Calu3 (cell line): ENCODE measurements around the gene RPUSD1. TPM values are rescaled to one million over a fixed set of nuclear protein-coding genes. Genes with fewer than 3 reads are reported as not detected.

Experiments used
- BruUV-seq: library from RNA; stranded (reverse); fragments of 400-500 nt; replicated peaks from 2 replicates; lab custom pipeline; 2021; lab: Mats Ljungman, UMichigan
- CTCF ChIA-PET: fragments of 300-600 bp; sonication (Branson Sonifier 250); formaldehyde crosslinking; loops from one replicate; lab custom pipeline; 2022; ENCODE audit warnings: antibody characterized with exemption; lab: Charles Lee
- DNase-seq: peaks from one replicate; pipeline ENCODE4 v3.0.0; 2022
- H3K27ac Mint-ChIP-seq: one replicate; pipeline ENCODE4 v1.8.0; 2022; ENCODE audit warnings: mixed read lengths; ENCODE audit not compliant: unreplicated experiment
- H3K27me3 Mint-ChIP-seq: one replicate; pipeline ENCODE4 v1.8.0; 2022; ENCODE audit warnings: mixed read lengths; ENCODE audit not compliant: unreplicated experiment
- H3K36me3 Mint-ChIP-seq: one replicate; pipeline ENCODE4 v1.8.0; 2022; ENCODE audit warnings: mild to moderate bottlenecking, moderate library complexity, mixed read lengths; ENCODE audit not compliant: insufficient read depth, unreplicated experiment
- H3K4me1 Mint-ChIP-seq: one replicate; pipeline ENCODE4 v1.8.0; 2022; ENCODE audit warnings: mild to moderate bottlenecking, low read depth, mixed read lengths; ENCODE audit not compliant: unreplicated experiment
- H3K4me3 Mint-ChIP-seq: one replicate; pipeline ENCODE4 v1.8.0; 2022; ENCODE audit warnings: mild to moderate bottlenecking, low read depth, moderate library complexity, mixed read lengths; ENCODE audit not compliant: unreplicated experiment
- H3K9me3 Mint-ChIP-seq: one replicate; pipeline ENCODE4 v1.8.0; 2022; ENCODE audit warnings: low read depth, mixed read lengths; ENCODE audit not compliant: unreplicated experiment
- intact Hi-C: fragments of 100-400 bp; cut with micrococcal nuclease; formaldehyde crosslinking; loops from one replicate; pipeline ENCODE4 v1.10.0; 2022; ENCODE audit not compliant: unreplicated experiment
- total RNA-seq: library from RNA; stranded (reverse); gene quantifications from 2 replicates; pipeline ENCODE4 v1.2.3, GENCODE V29; 2022
- TF ChIP-seq, protein P1 (sequence below): fragments of 200-600 bp; IDR thresholded peaks from one replicate; pipeline ENCODE4 v1.8.0; 2022; ENCODE audit warnings: antibody characterized with exemption; ENCODE audit not compliant: unreplicated experiment

Gene RPUSD1
- total RNA-seq, 1 experiment from 2014 or later, result 47.5 TPM

DNA sequence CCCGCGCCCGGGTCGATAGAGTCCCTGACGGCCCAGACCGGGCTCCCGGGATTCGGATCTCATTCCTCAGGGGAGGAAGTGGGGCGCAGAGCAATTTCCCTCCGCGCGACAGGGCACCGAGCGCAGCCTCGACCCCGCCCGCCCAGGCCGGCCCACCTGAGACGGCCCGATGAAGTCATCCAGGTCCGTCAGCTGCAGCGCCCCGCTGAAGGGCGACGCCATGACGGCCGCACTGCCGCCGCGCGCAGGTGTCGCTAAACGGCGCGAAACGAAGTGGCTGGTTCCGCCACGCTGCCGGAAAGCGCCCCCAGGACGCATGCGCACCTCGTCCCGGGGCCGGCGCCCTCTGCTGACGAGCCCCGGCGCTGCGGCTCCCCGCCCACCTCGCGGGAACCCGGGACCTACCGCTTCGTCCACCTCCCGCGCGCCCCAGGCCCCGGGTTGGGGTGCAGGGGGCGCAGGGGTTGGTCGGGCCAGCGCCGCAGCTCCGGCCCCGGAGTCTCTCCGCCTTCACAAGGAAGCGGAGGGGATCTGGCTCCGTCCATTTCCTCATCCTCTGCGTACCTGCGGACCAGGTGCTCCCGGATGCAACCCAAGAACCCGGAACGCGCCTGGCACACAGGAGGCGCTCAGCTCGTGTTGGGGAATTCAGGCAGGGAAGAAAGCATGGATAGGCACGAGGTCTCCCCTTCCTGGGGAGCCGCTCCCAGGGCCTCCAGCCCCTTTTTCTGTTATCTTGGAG, 47.2 kb downstream of the RPUSD1 start, which contains the start of gene CIAO3:
TSS of gene CIAO3 (minus strand) at position 234 of the 742 bp plus-strand sequence. CDS start at position 222, 12 bp downstream.
- CTCF ChIA-PET, result interaction anchor here (0.7 to 1.7 kb wide), 12 partner anchors 9 to 61 kb away, joined by 3 to 7 read pairs (median 4); partner anchors contain the start of genes CHTF18, RPUSD1 and STUB1
- H3K9me3 Mint-ChIP-seq, result no peaks in the 10 kb centered on the region
- peaks cover 60% of the 10 kb centered on the region for H3K36me3 Mint-ChIP-seq
- TF ChIP-seq, protein P1, sequence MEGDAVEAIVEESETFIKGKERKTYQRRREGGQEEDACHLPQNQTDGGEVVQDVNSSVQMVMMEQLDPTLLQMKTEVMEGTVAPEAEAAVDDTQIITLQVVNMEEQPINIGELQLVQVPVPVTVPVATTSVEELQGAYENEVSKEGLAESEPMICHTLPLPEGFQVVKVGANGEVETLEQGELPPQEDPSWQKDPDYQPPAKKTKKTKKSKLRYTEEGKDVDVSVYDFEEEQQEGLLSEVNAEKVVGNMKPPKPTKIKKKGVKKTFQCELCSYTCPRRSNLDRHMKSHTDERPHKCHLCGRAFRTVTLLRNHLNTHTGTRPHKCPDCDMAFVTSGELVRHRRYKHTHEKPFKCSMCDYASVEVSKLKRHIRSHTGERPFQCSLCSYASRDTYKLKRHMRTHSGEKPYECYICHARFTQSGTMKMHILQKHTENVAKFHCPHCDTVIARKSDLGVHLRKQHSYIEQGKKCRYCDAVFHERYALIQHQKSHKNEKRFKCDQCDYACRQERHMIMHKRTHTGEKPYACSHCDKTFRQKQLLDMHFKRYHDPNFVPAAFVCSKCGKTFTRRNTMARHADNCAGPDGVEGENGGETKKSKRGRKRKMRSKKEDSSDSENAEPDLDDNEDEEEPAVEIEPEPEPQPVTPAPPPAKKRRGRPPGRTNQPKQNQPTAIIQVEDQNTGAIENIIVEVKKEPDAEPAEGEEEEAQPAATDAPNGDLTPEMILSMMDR, result peak; percentile 97
- H3K27ac Mint-ChIP-seq, result peak within 1 kb of the TSS; percentile 62
- peak within 1 kb of the TSS; percentile 79 for H3K4me3 Mint-ChIP-seq
- peak; percentile 96 for DNase-seq
- intact Hi-C loops, result no loop called here
- H3K4me1 Mint-ChIP-seq, result no peaks in the 10 kb centered on the region
- TSS peak; percentile 72 for BruUV-seq
- H3K27me3 Mint-ChIP-seq, result no peaks in the 10 kb centered on the region

DNA sequence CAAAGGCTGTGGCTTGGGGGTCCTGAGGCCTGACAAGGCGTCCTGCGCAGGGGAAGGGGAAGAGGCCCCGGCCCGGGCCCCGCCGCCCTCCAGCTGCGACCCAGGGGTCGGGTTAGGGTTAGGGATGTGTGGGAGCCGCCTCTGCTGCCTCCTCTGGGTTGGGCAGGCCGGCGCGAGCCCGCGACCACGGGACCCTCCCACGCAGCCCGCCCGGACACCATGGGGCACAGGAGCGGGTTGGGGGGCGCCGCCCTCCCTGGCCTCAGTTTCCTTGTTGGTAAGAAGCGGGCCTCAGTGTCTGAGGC, 47.8 kb downstream of the RPUSD1 start:
- Mint-ChIP-seq H3K4me3 (peak overlapping the region; percentile 79), H3K27ac (peak overlapping the region; percentile 62), H3K36me3 (peaks cover 64% of the 10 kb centered on the region), H3K27me3 (no peaks in the 10 kb centered on the region), H3K9me3 (no peaks in the 10 kb centered on the region), H3K4me1 (no peaks in the 10 kb centered on the region)
- CTCF ChIA-PET, result interaction anchor here (0.8 to 1.7 kb wide), 9 partner anchors 9 to 55 kb away, joined by 3 to 7 read pairs (median 4); partner anchors contain the start of genes CHTF18 and RPUSD1
- TF ChIP-seq, protein P1, result no peak
- DNase-seq, result no peak
- no TSS peak for BruUV-seq
- intact Hi-C loops, result no loop called here

DNA sequence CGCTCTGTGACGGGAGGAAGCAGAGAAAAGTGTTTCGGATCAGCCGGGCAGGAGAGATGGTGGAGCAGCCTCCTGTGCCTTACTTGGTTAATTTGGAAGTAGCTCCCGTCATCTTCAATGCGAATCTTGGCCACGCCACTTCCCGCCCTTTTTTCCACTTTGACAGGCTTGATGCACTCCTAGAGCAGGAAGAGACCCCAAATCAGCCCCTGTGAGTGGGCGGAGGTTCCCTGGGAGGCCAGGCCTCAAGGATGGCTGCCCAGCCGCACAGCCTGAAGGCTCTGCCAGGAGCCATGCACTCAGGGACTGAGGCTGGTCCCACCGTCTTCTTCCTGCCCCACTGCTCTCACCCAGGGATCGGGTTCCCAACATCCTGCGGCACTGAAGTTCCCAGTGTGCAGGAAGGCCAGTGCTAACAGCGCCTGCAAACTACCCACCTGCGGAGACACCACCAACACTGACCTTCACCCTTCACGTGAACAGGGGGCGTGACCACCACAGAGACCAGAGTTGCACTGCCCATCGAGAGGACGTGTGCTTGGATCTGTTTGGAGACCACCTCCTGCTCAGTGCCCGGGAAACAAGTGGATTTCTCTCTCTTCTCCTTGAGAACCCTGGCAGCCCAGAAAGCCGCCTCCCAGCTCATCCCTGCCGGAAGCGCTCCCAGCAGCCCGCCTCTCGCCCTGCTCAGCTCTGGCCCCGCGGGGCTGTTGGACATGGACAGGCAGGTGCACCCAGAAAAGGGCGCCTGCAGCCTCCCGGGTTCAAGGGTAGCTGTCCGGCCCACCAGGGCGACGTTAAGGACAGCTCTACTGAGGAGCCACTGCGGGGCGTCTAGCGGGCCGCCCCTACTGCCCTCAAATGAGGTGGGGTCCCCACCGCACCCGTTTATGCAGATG, 48.4 kb downstream of the RPUSD1 start:
- Mint-ChIP-seq H3K36me3 (peaks cover 67% of the 10 kb centered on the region), H3K4me3 (peak overlapping the region; percentile 79), H3K4me1 (no peaks in the 10 kb centered on the region), H3K9me3 (no peaks in the 10 kb centered on the region), H3K27ac (no peak overlapping the region), H3K27me3 (no peaks in the 10 kb centered on the region)
- TF ChIP-seq, protein P1, result no peak
- no peak for DNase-seq
- CTCF ChIA-PET, result interaction anchor here (0.8 to 1.7 kb wide), 5 partner anchors 12 to 56 kb away, joined by 3 to 7 read pairs (median 5); no protein-coding TSS in a partner anchor
- intact Hi-C loops, result no loop called here
- BruUV-seq, result no TSS peak

DNA sequence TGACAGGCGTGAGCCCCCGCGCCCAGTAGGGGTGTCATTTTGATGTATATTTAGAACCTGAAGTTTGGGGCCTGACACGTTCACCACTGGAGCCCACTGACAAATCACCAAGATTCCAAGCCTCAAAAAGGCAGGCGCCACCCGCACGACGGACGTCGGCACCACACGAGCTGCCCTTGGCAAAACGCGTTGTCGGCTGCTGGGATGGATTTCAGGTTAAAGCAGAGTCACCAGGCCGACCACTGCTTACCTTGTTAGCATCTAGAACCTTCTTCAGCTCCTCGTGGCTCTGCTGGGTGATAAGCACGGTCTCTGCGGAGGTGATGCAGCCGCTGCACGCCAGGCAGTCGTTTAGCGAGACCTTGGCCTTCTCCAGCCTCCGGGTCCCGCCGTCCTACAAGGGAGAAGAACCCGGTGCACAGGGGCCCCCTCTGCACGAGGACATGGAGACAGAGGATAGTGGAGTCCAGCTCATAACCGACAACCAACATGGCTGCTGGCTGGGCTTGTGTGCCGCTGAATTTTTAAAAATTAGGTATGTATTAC, 51.2 kb downstream of the RPUSD1 start:
- Mint-ChIP-seq H3K4me3 (no peak overlapping the region), H3K4me1 (no peaks in the 10 kb centered on the region), H3K36me3 (peaks cover 76% of the 10 kb centered on the region), H3K27me3 (no peaks in the 10 kb centered on the region), H3K9me3 (no peaks in the 10 kb centered on the region), H3K27ac (no peak overlapping the region)
- no TSS peak for BruUV-seq
- CTCF ChIA-PET, result interaction anchor here (0.6 to 1.5 kb wide), 2 partner anchors 15 to 24 kb away, joined by 4 read pairs; no protein-coding TSS in a partner anchor
- DNase-seq, result no peak
- intact Hi-C loops, result no loop called here
- TF ChIP-seq, protein P1, result no peak
